CD14-positive monocyte (primary cell): Measurements from ENCODE around the gene MBD5. TPM values are rescaled to one million over a fixed set of nuclear protein-coding genes. Genes with fewer than 3 reads are reported as not detected.

Source experiments
- DNase-seq, 3 donors: peaks; one replicate each; pipeline ENCODE4 v3.0.0-alpha.2; 2011 to 2022
- H2AFZ ChIP-seq: 2 replicates; pipeline ENCODE4 v1.6.0; 2012; ENCODE audit warnings: mild to moderate bottlenecking, low read depth, low read length, inconsistent platforms; ENCODE audit not compliant: insufficient read depth, poor library complexity, severe bottlenecking
- H3K27ac ChIP-seq, 2 donors: 1 replicate in 1 of 2; 2 replicates in 1 of 2; pipeline ENCODE4 v1.5.1; 2012 to 2013; ENCODE audit warnings: low read length in 2 of 2, control low read depth in 1 of 2, inconsistent platforms in 1 of 2, low read depth in 1 of 2, mild to moderate bottlenecking in 1 of 2
- H3K27me3 ChIP-seq, 2 donors: one replicate each; pipeline versions ENCODE4 v1.6.0 to v1.6.1; 2011 to 2013; ENCODE audit warnings: low read length in 2 of 2; ENCODE audit not compliant: control insufficient read depth in 2 of 2, insufficient read depth in 2 of 2
- H3K36me3 ChIP-seq, 2 donors: replicated peaks in 1 of 2; 1 replicate in 1 of 2; 2 replicates in 1 of 2; pipeline versions ENCODE4 v1.5.1 to v1.6.1; 2012 to 2013; ENCODE audit warnings: low read length in 2 of 2, control low read depth in 1 of 2, inconsistent platforms in 1 of 2, mild to moderate bottlenecking in 1 of 2; ENCODE audit not compliant: insufficient read depth in 2 of 2, control insufficient read depth in 1 of 2
- H3K4me1 ChIP-seq, 2 donors: 1 replicate in 1 of 2; 2 replicates in 1 of 2; pipeline versions ENCODE4 v1.5.1 to v1.6.1; 2012 to 2013; ENCODE audit warnings: low read length in 2 of 2, control low read depth in 1 of 2, inconsistent platforms in 1 of 2, mild to moderate bottlenecking in 1 of 2, moderate library complexity in 1 of 2; ENCODE audit not compliant: insufficient read depth in 2 of 2, control insufficient read depth in 1 of 2
- H3K4me2 ChIP-seq: replicated peaks from 2 replicates; pipeline ENCODE3; 2012; ENCODE audit warnings: low read length, moderate library complexity, mild to moderate bottlenecking; ENCODE audit not compliant: poor library complexity, severe bottlenecking; ENCODE audit errors: extremely low read depth
- H3K4me3 ChIP-seq, 3 experiments: fragments of 200-600 bp in 1 of 3; sonication (generic) in 1 of 3; replicated peaks in 1 of 3; 1 replicate in 2 of 3; 2 replicates in 1 of 3; pipeline ENCODE4 v1.5.1; 2011 to 2013; ENCODE audit warnings: low read length in 3 of 3, mild to moderate bottlenecking in 3 of 3, control low read depth in 2 of 3, low read depth in 2 of 3, inconsistent platforms in 1 of 3, moderate library complexity in 1 of 3
- H3K79me2 ChIP-seq: 2 replicates; pipeline ENCODE4 v1.6.0; 2012; ENCODE audit warnings: mild to moderate bottlenecking, control low read depth, inconsistent platforms, low read length, moderate library complexity; ENCODE audit not compliant: insufficient read depth
- H3K9ac ChIP-seq: 2 replicates; pipeline ENCODE4 v1.6.0; 2017; ENCODE audit warnings: low read length, mild to moderate bottlenecking; ENCODE audit not compliant: insufficient read depth, poor library complexity, severe bottlenecking
- H3K9me3 ChIP-seq, 2 donors: replicated peaks in 1 of 2; 1 replicate in 1 of 2; 2 replicates in 1 of 2; pipeline versions ENCODE4 v1.5.1 to v1.6.1; 2012 to 2013; ENCODE audit warnings: low read length in 2 of 2, control low read depth in 1 of 2; ENCODE audit not compliant: control insufficient read depth in 1 of 2, insufficient read depth in 1 of 2
- H4K20me1 ChIP-seq: 2 replicates; pipeline ENCODE4 v1.6.0; 2012; ENCODE audit warnings: mild to moderate bottlenecking, low read length, control low read depth, moderate library complexity; ENCODE audit not compliant: insufficient read depth
- H3K27ac Mint-ChIP-seq, 7 donors: one replicate each; pipeline ENCODE4 v1.8.0; 2020; ENCODE audit warnings: mild to moderate bottlenecking in 7 of 7, mixed read lengths in 7 of 7, moderate library complexity in 6 of 7, inconsistent platforms in 2 of 7
- H3K27me3 Mint-ChIP-seq, 3 donors: one replicate each; pipeline ENCODE4 v1.8.0; 2021 to 2022; ENCODE audit warnings: low read depth in 3 of 3, mild to moderate bottlenecking in 3 of 3, mixed read lengths in 3 of 3, moderate library complexity in 3 of 3, inconsistent platforms in 1 of 3
- H3K36me3 Mint-ChIP-seq, 2 donors: one replicate each; pipeline ENCODE4 v1.8.0; 2020; ENCODE audit warnings: mixed read lengths in 2 of 2, inconsistent platforms in 1 of 2, mild to moderate bottlenecking in 1 of 2
- H3K4me1 Mint-ChIP-seq: one replicate; pipeline ENCODE4 v1.8.0; 2020; ENCODE audit warnings: mild to moderate bottlenecking, mixed read lengths
- H3K4me3 Mint-ChIP-seq, 2 donors: one replicate each; pipeline ENCODE4 v1.8.0; 2020; ENCODE audit warnings: mild to moderate bottlenecking in 2 of 2, mixed read lengths in 2 of 2, moderate library complexity in 1 of 2
- H3K9me3 Mint-ChIP-seq, 7 donors: one replicate each; pipeline ENCODE4 v1.8.0; 2020 to 2022; ENCODE audit warnings: mixed read lengths in 7 of 7, mild to moderate bottlenecking in 6 of 7, moderate library complexity in 6 of 7, inconsistent platforms in 2 of 7
- WGBS: methylation state at CpG from one replicate; pipeline ENCODE4 v1.1.5; 2013; ENCODE audit warnings: missing lambda C conversion rate; ENCODE audit not compliant: insufficient coverage; 5-methylcytosine and 5-hydroxymethylcytosine counted together
- intact Hi-C, 2 donors: fragments of 100-400 bp; cut with micrococcal nuclease; formaldehyde crosslinking; loops; one replicate each; pipeline versions ENCODE4 v1.15.0 to v1.15.1; 2023
- polyA plus RNA-seq, 3 donors: library from polyadenylated mRNA; depleted of rRNA in 1 of 3; unstranded in 2 of 3; stranded (reverse) in 1 of 3; fragments of 300-500 nt in 2 of 3; fragments of >200 nt in 1 of 3; fragmentation: Illumina TruSeq in 2 of 3; gene quantifications; 1 replicate in 2 of 3; 2 replicates in 1 of 3; pipeline ENCODE4 v1.2.3, GENCODE V29; 2012 to 2021
- TF ChIP-seq, protein P1 (sequence below): fragments of 200-600 bp; IDR thresholded peaks from one replicate; pipeline ENCODE4 v1.8.0; 2022; ENCODE audit warnings: antibody characterized with exemption, mild to moderate bottlenecking

Gene MBD5
- polyA plus RNA-seq, 3 donors: 2.3 to 5.7 (median 3.5) TPM

DNA sequence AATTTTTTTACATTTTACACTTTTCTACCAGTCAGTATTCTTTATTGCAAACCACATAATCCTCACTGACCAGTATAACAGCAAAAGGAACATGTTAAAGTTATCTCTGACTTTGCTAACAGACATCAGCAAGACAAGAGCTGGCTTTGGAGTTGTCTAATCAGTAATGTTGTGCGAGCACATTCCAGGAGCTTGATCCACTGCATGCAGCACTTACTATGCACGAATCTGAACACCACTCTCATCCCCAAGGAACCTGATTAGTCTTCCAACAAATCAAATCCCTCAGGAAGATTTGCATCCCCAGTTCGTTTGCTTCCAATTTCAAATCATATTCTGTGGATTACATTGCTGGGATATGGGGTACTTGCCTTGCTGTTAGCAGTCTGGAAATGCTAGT lies 354.3 kb downstream of the MBD5 start:
- no peak overlapping the region for H3K9ac ChIP-seq
- Mint-ChIP-seq H3K36me3 (peaks cover 0 to 2% of the 10 kb centered on the region in 2 donors), H3K27me3 (no peaks in the 10 kb centered on the region), H3K27ac (no peak overlapping the region), H3K4me1 (no peaks in the 10 kb centered on the region), H3K9me3 (peaks cover 0 to 6% (median 0%) of the 10 kb centered on the region in 7 donors), H3K4me3 (no peak overlapping the region)
- H3K4me2 ChIP-seq: no peak overlapping the region
- H3K79me2 ChIP-seq: no peaks in the 10 kb centered on the region
- no peak overlapping the region for H2AFZ ChIP-seq
- DNase-seq: no peak
- H3K27me3 ChIP-seq: no peaks in the 10 kb centered on the region
- no peaks in the 10 kb centered on the region for H3K9me3 ChIP-seq
- no peaks in the 10 kb centered on the region for H4K20me1 ChIP-seq
- no peaks in the 10 kb centered on the region for H3K36me3 ChIP-seq
- no peak overlapping the region for H3K4me3 ChIP-seq
- intact Hi-C loops: no loop called here
- H3K4me1 ChIP-seq: no peaks in the 10 kb centered on the region
- no peak overlapping the region for H3K27ac ChIP-seq
- TF ChIP-seq, protein P1, sequence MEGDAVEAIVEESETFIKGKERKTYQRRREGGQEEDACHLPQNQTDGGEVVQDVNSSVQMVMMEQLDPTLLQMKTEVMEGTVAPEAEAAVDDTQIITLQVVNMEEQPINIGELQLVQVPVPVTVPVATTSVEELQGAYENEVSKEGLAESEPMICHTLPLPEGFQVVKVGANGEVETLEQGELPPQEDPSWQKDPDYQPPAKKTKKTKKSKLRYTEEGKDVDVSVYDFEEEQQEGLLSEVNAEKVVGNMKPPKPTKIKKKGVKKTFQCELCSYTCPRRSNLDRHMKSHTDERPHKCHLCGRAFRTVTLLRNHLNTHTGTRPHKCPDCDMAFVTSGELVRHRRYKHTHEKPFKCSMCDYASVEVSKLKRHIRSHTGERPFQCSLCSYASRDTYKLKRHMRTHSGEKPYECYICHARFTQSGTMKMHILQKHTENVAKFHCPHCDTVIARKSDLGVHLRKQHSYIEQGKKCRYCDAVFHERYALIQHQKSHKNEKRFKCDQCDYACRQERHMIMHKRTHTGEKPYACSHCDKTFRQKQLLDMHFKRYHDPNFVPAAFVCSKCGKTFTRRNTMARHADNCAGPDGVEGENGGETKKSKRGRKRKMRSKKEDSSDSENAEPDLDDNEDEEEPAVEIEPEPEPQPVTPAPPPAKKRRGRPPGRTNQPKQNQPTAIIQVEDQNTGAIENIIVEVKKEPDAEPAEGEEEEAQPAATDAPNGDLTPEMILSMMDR: no peak
- WGBS: 83% methylated on average over 1 of the region's 3 CpGs

DNA sequence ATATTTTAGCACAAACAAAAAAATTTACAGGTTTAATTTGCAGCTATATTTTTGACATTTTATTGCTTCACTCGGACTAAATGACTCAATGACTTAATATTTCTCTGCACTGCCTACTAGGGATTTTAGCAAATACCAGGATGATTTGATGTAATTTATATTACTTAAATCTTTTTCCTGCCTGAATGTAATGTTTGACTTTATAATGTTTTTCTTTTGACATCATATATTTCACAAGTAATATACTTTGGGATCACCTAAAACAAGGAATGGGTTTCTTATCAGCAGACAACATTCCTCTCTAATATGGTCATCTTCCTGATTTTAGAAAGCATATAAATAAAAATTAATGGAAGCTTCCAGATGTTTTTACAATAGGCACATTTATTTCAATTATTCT lies 370.4 kb downstream of the MBD5 start:
- no peak for DNase-seq
- Mint-ChIP-seq H3K9me3 (peaks cover 0 to 4% (median 2%) of the 10 kb centered on the region in 7 donors), H3K27ac (no peak overlapping the region), H3K4me3 (no peak overlapping the region), H3K4me1 (no peaks in the 10 kb centered on the region), H3K36me3 (peaks cover 0 to 1% of the 10 kb centered on the region in 2 donors), H3K27me3 (peaks cover 0 to 2% (median 1%) of the 10 kb centered on the region in 3 donors)
- no peak overlapping the region for H3K9ac ChIP-seq
- no peak overlapping the region for H2AFZ ChIP-seq
- H3K4me1 ChIP-seq: no peaks in the 10 kb centered on the region
- no peak overlapping the region for H3K27ac ChIP-seq
- intact Hi-C loops: no loop called here
- no peaks in the 10 kb centered on the region for H3K79me2 ChIP-seq
- TF ChIP-seq, protein P1: no peak
- H3K36me3 ChIP-seq: no peaks in the 10 kb centered on the region
- H3K4me2 ChIP-seq: no peak overlapping the region
- no peak overlapping the region for H3K4me3 ChIP-seq
- no peaks in the 10 kb centered on the region for H3K27me3 ChIP-seq
- WGBS: no CpG with 5 or more reads among the region's 1 CpG
- H3K9me3 ChIP-seq: no peaks in the 10 kb centered on the region
- no peaks in the 10 kb centered on the region for H4K20me1 ChIP-seq
